Mononuclear cell (primary cell): ENCODE results near the gene TXNDC2. TPM values are rescaled to one million over a fixed set of nuclear protein-coding genes. Genes with fewer than 3 reads are reported as not detected.
"Not testable (repeated sequence)": the region's sequence is repeated elsewhere in the genome, so short reads cannot be mapped to it uniquely, and the experiment has no call there.

ENCODE experiments used
- H3K27me3 ChIP-seq: 2 replicates; pipeline ENCODE4 v1.6.0; 2011; ENCODE audit warnings: low read length, control low read depth; ENCODE audit not compliant: insufficient read depth
- H3K4me1 ChIP-seq: 2 replicates; pipeline ENCODE4 v1.5.1; 2011; ENCODE audit warnings: mild to moderate bottlenecking, low read length, control low read depth; ENCODE audit not compliant: insufficient read depth
- H3K4me3 ChIP-seq: 2 replicates; pipeline ENCODE4 v1.5.1; 2011; ENCODE audit warnings: mild to moderate bottlenecking, low read length, moderate library complexity
- H3K9me3 ChIP-seq: 2 replicates; pipeline ENCODE4 v1.5.1; 2011; ENCODE audit warnings: low read depth, mild to moderate bottlenecking, control low read depth, low read length
- total RNA-seq: library from RNA; depleted of rRNA; stranded (reverse); fragments of >200 nt; gene quantifications from one replicate; pipeline ENCODE4 v1.2.3, GENCODE V29; 2012

TXNDC2 gene
- total RNA-seq, 1 donor: 0.10 TPM

DNA sequence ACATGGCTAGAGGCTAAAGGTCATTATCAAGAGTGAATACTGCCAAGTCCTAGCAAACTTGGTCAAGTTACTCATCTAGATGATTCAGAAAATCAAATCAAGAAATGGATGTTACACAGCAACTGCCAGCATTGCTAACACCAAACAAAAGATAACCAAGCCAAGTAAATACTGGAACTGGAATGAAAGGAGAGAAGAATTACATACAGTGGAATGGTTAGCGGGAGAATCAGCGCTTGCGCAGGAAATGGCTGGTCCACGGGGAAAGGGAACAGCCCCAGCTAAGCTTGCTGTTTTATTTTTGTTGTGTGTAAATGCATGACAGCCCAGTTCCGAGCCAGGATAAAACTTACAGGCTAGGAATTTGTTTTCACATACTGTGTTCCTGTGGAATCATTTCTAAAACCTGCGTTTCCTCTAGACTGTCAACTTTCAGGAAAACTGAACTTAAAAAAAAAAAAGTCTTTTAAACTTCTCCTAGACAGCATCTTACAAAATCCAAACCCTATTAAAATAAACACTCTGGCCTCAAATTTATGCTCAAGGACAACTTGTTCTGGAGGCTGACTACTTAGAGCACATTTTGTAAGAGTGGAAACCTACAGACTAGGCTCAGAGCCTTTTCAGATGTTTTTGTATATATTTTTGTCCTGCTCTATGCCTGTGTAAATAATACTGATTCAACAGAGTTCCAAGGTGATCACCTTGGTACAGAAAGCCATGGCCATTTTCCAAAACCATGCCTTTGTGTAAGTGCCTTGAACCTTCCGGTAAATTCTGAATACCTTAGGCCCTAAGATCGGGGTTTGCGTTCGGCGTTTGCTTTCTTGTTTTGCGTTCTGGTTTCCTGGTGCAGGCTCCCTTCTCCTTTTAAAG lies 30.7 kb upstream of the TXNDC2 start:
- Histone ChIP-seq H3K4me3 (no peak overlapping the region), H3K9me3 (no peaks in the 10 kb centered on the region), H3K27me3 (no peaks in the 10 kb centered on the region), H3K4me1 (peaks cover 44% of the 10 kb centered on the region)

GRCh38 chr18:9855681-9856080 lies 30.1 kb upstream of the TXNDC2 start:
- H3K4me1 ChIP-seq: peaks cover 38% of the 10 kb centered on the region
- H3K27me3 ChIP-seq: no peaks in the 10 kb centered on the region
- no peaks in the 10 kb centered on the region for H3K9me3 ChIP-seq
- no peak overlapping the region for H3K4me3 ChIP-seq

- H3K27me3 ChIP-seq: no peaks in the 10 kb centered on the region
- H3K9me3 ChIP-seq: no peaks in the 10 kb centered on the region
- H3K4me1 ChIP-seq: peaks cover 34% of the 10 kb centered on the region
- no peak overlapping the region for H3K4me3 ChIP-seq
Measured at GRCh38 chr18:9856092-9856491, 29.7 kb upstream of the TXNDC2 start.

DNA sequence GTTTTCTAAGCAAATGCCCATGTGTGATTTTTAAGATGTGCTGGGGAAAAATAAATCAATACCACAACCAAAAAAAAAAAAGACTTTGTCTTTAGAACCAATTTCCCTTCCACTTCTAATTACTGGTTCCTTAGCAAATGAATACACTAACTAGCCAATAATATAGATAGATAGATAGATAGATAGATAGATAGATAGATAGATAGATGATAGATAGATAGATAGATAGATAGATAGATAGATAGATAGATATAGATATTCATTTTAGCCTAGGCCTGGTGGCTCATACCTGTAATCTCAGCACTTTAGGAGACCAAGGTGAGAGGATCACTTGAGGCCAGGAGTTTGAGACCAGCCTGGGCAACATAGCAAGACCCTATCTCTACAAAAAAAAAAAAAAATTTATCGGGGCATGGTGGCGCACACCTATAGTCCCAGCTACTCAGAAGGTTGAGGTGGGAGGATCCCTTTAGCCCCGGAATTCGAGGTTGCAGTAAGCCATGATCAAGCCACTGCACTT lies 28.2 kb upstream of the TXNDC2 start:
- H3K27me3 ChIP-seq, H3K4me3 ChIP-seq, H3K9me3 ChIP-seq: not testable (repeated sequence)
- peaks cover 29% of the 10 kb centered on the region for H3K4me1 ChIP-seq

DNA sequence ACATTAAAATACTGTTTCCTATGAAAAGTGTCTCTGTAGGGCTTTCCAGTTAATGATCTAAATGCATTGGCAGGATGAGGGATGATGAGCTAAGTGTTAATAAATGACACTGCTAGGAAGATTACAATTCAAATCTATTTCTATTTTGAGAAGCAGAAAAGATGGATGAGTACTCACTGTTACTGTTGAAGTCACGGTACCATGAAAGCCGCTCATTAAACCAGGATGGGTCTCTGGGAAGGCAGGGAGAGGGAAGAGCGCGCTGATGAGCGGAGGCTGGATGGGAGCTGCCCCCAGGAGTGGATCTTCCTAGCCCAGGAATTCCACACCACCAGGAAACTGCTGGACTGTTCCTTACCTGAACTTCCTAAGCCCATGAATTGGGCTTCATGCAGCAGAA lies 27.1 kb upstream of the TXNDC2 start:
- peaks cover 29% of the 10 kb centered on the region for H3K4me1 ChIP-seq
- no peaks in the 10 kb centered on the region for H3K27me3 ChIP-seq
- no peaks in the 10 kb centered on the region for H3K9me3 ChIP-seq
- no peak overlapping the region for H3K4me3 ChIP-seq

- Histone ChIP-seq H3K9me3 (no peaks in the 10 kb centered on the region), H3K4me1 (peaks cover 28% of the 10 kb centered on the region), H3K4me3 (no peak overlapping the region), H3K27me3 (no peaks in the 10 kb centered on the region)
Measured at GRCh38 chr18:9859232-9859631, 26.5 kb upstream of the TXNDC2 start.

GRCh38 chr18:9860682-9861081 lies 25.1 kb upstream of the TXNDC2 start:
- Histone ChIP-seq H3K9me3 (no peaks in the 10 kb centered on the region), H3K4me3 (no peak overlapping the region)

DNA sequence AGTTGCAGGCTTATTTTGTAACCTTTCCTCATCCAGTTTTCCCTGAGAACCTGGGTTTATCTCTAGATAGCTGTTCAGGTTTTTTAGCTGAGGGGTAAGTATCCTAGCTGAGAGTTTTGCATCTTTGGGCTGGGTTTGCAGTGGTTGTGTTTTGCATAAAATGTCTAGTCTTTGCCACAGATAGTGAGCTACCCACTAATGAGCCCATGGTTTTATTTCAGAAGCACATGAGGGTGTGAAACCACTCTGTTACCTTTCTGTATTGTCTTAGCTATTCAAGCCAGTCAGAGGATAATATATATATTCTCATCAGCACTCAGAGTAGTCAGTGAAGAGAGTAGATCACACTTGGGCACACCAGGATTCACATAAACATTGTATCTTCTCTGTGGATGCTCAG lies 24.6 kb upstream of the TXNDC2 start:
- no peaks in the 10 kb centered on the region for H3K27me3 ChIP-seq
- H3K4me3 ChIP-seq: no peak overlapping the region
- peaks cover 9% of the 10 kb centered on the region for H3K4me1 ChIP-seq
- no peaks in the 10 kb centered on the region for H3K9me3 ChIP-seq

More at GRCh38 chr18:9860682-9861081, 25.1 kb upstream of the TXNDC2 start:
- H3K4me1 ChIP-seq: peaks cover 14% of the 10 kb centered on the region
- no peaks in the 10 kb centered on the region for H3K27me3 ChIP-seq

DNA sequence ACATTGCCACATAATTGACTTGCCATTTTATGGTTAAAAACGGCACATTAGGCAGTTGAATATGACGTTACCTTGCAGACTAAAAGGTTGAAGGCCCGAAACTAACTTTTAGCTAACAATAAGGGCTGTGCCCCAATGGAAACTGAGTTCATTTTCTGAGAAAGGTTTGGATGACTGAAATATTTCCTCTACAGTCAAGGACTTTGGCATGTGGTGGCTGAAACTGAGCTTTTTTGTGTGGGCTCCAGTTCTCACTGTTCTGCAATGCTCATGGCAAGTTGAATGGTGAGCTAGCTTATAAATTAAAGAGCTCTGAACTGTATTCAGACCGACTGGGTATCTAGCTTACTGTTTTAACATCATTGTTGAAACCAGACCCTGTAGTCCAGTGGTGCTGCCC lies 23.8 kb upstream of the TXNDC2 start:
- Histone ChIP-seq H3K27me3 (no peaks in the 10 kb centered on the region), H3K9me3 (no peaks in the 10 kb centered on the region), H3K4me3 (no peak overlapping the region), H3K4me1 (peaks cover 8% of the 10 kb centered on the region)

- Histone ChIP-seq H3K4me1 (peaks cover 11% of the 10 kb centered on the region), H3K27me3 (no peaks in the 10 kb centered on the region), H3K4me3 (no peak overlapping the region), H3K9me3 (no peaks in the 10 kb centered on the region)
Measured at GRCh38 chr18:9862686-9863085, 23.1 kb upstream of the TXNDC2 start.

- no peaks in the 10 kb centered on the region for H3K27me3 ChIP-seq
- H3K4me1 ChIP-seq: peaks cover 12% of the 10 kb centered on the region
- H3K9me3 ChIP-seq: no peaks in the 10 kb centered on the region
- H3K4me3 ChIP-seq: no peak overlapping the region
Measured at GRCh38 chr18:9863282-9863681, 22.5 kb upstream of the TXNDC2 start.

- H3K27me3 ChIP-seq: no peaks in the 10 kb centered on the region
Measured at GRCh38 chr18:9865764-9866490, 19.8 kb upstream of the TXNDC2 start.

DNA sequence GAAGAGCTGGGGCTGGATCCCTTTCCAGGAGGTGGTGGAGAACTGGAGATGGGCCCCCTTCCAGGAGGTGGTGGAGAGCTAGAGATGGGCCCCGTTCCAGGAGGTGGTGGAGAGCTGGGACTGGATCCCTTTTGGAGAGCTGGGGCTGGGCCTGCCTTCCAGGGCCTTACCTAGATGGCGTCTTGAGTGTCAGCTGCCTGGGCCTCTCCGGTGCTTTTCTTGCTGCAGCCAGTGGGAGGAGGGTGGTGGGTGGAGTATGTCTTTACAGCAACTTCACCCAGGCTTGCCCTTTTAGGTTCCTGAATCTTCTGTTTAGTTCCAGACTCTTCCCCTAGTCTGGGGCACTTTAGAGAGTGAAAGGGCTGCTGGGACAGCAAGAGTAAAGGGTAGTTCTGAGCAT lies 19.1 kb upstream of the TXNDC2 start:
- no peak overlapping the region for H3K4me3 ChIP-seq
- no peaks in the 10 kb centered on the region for H3K27me3 ChIP-seq
- H3K4me1 ChIP-seq: peaks cover 39% of the 10 kb centered on the region
- no peaks in the 10 kb centered on the region for H3K9me3 ChIP-seq

More at GRCh38 chr18:9865764-9866490, 19.8 kb upstream of the TXNDC2 start:
- H3K4me3 ChIP-seq: no peak overlapping the region
- H3K4me1 ChIP-seq: peaks cover 39% of the 10 kb centered on the region
- no peaks in the 10 kb centered on the region for H3K9me3 ChIP-seq

GRCh38 chr18:9867071-9867594 lies 18.6 kb upstream of the TXNDC2 start:
- no peaks in the 10 kb centered on the region for H3K27me3 ChIP-seq
- peaks cover 39% of the 10 kb centered on the region for H3K4me1 ChIP-seq
- H3K4me3 ChIP-seq: no peak overlapping the region
- no peaks in the 10 kb centered on the region for H3K9me3 ChIP-seq
